A673 (cell line): ENCODE data around the gene NIBAN1.

Experiments used
- CTCF ChIP-seq: fragments of 300-800, 200-600 bp; sonication (generic); conservative IDR thresholded peaks from 2 replicates; pipeline ENCODE4 v1.5.1; 2017; ENCODE audit warnings: low read depth, mild to moderate bottlenecking, antibody characterized with exemption, low read length, moderate library complexity, mixed read lengths
- EZH2 ChIP-seq: fragments of 200-600 bp; sonication (generic); IDR thresholded peaks from 2 replicates; pipeline ENCODE4 v1.6.1; 2017; ENCODE audit warnings: borderline replicate concordance, low read depth, mild to moderate bottlenecking, mixed read lengths, antibody characterized with exemption, low read length; ENCODE audit not compliant: poor library complexity, severe bottlenecking

GRCh38 chr1:184935920-184936798, 38.1 kb downstream of the NIBAN1 start:
- TF ChIP-seq CTCF, result no peak
- no peak for TF ChIP-seq EZH2
